HK-2 (cell line): ENCODE results near the gene NTNG1.

Experiments
- DNase-seq: peaks from one replicate; pipeline ENCODE4 v3.0.0-alpha.2; 2018; ENCODE audit not compliant: unreplicated experiment

The NTNG1 gene

GRCh38 chr1:107451715-107452114 is 310.9 kb downstream of the NTNG1 start:
- DNase-seq, result no peak

GRCh38 chr1:107454791-107455190 is 314.0 kb downstream of the NTNG1 start:
- no peak for DNase-seq

GRCh38 chr1:107457989-107458388 is 317.1 kb downstream of the NTNG1 start:
- DNase-seq, result no peak

- DNase-seq, result no peak
Observed at GRCh38 chr1:107459204-107459904, 318.5 kb downstream of the NTNG1 start.

- DNase-seq, result no peak
Observed at GRCh38 chr1:107460035-107460434, 319.2 kb downstream of the NTNG1 start.

- DNase-seq, result no peak
Observed at GRCh38 chr1:107464827-107465226, 324.0 kb downstream of the NTNG1 start.

- DNase-seq, result no peak
Observed at GRCh38 chr1:107467286-107467685, 326.4 kb downstream of the NTNG1 start.

GRCh38 chr1:107467811-107468210 is 327.0 kb downstream of the NTNG1 start:
- DNase-seq, result no peak

- DNase-seq, result no peak
Observed at GRCh38 chr1:107473065-107473464, 332.2 kb downstream of the NTNG1 start.

- DNase-seq, result no peak
Observed at GRCh38 chr1:107474877-107475612, 334.2 kb downstream of the NTNG1 start.

- DNase-seq, result no peak
Observed at GRCh38 chr1:107477233-107477632, 336.4 kb downstream of the NTNG1 start.

- DNase-seq, result no peak
Observed at GRCh38 chr1:107479865-107480350, 339.1 kb downstream of the NTNG1 start.

GRCh38 chr1:107480548-107481415 is 339.9 kb downstream of the NTNG1 start:
- no peak for DNase-seq

GRCh38 chr1:107481756-107482384 is 341.0 kb downstream of the NTNG1 start:
- DNase-seq, result no peak

GRCh38 chr1:107483949-107484348 is 343.1 kb downstream of the NTNG1 start:
- DNase-seq, result no peak

- no peak for DNase-seq
Observed at GRCh38 chr1:107486349-107486748, 345.5 kb downstream of the NTNG1 start.

GRCh38 chr1:107487506-107487905 is 346.7 kb downstream of the NTNG1 start:
- DNase-seq, result no peak

- no peak for DNase-seq
Observed at GRCh38 chr1:107491582-107491981, 350.7 kb downstream of the NTNG1 start.

- no peak for DNase-seq
Observed at GRCh38 chr1:107493111-107493716, 352.4 kb downstream of the NTNG1 start.

GRCh38 chr1:107494061-107494460 is 353.2 kb downstream of the NTNG1 start:
- DNase-seq, result no peak

GRCh38 chr1:107496002-107496401 is 355.2 kb downstream of the NTNG1 start:
- no peak for DNase-seq
